Osteocyte (in vitro differentiated cells): ENCODE measurements around the gene TRAPPC4. TPM values are rescaled to one million over a fixed set of nuclear protein-coding genes. Genes with fewer than 3 reads are reported as not detected.

Source experiments
- DNase-seq: peaks from one replicate; pipeline ENCODE4 v3.0.0; 2021; ENCODE audit warnings: mixed read lengths; ENCODE audit not compliant: unreplicated experiment; ENCODE audit errors: extremely low spot score
- H3K27ac Mint-ChIP-seq: one replicate; pipeline ENCODE4 v1.8.0; 2021; ENCODE audit warnings: mild to moderate bottlenecking, mixed read lengths; ENCODE audit not compliant: unreplicated experiment
- H3K27me3 Mint-ChIP-seq: one replicate; pipeline ENCODE4 v1.8.0; 2021; ENCODE audit warnings: mixed read lengths; ENCODE audit not compliant: unreplicated experiment
- H3K36me3 Mint-ChIP-seq: one replicate; pipeline ENCODE4 v1.8.0; 2021; ENCODE audit warnings: mixed read lengths; ENCODE audit not compliant: unreplicated experiment
- H3K4me1 Mint-ChIP-seq: one replicate; pipeline ENCODE4 v1.8.0; 2021; ENCODE audit warnings: mixed read lengths; ENCODE audit not compliant: unreplicated experiment
- H3K4me3 Mint-ChIP-seq: one replicate; pipeline ENCODE4 v1.8.0; 2021; ENCODE audit warnings: mild to moderate bottlenecking, moderate library complexity, mixed read lengths; ENCODE audit not compliant: unreplicated experiment
- H3K9me3 Mint-ChIP-seq: one replicate; pipeline ENCODE4 v1.8.0; 2021; ENCODE audit warnings: mixed read lengths; ENCODE audit not compliant: unreplicated experiment
- CTCF ChIP-seq: fragments of 200-600 bp; sonication (generic); IDR thresholded peaks from 2 replicates; pipeline ENCODE4 v1.5.0; 2021; ENCODE audit warnings: antibody characterized with exemption, mild to moderate bottlenecking, moderate library complexity
- total RNA-seq: library from RNA; stranded (reverse); gene quantifications from 2 replicates; pipeline ENCODE4 v1.2.1, GENCODE V29; 2021

Gene TRAPPC4
- total RNA-seq, 1 donor from 2014 or later = 75.3 TPM

DNA sequence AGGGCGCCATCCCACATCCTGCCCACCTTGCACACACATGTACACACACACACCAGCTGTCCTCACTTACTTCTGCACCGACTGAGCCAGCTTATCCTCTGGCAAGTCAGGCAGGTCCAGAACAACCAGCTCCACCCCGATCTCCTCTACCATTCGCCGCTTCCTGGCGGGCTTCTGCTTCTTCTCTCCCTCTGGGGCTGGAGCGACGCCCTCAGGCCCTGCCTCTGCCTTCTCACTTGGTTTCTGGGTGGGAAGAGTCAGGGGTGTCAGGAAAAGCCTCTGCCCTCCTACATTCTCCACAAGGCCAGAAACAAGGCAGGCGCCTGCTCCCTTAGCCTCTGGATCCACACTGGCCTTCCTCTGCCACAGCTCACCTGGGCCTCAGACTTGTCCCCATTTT is 30.1 kb downstream of the TRAPPC4 start:
- Mint-ChIP-seq H3K4me3 (no peak overlapping the region), H3K27ac (no peak overlapping the region), H3K4me1 (no peaks in the 10 kb centered on the region), H3K27me3 (no peaks in the 10 kb centered on the region), H3K36me3 (peaks cover 62% of the 10 kb centered on the region), H3K9me3 (no peaks in the 10 kb centered on the region)
- no peak for TF ChIP-seq CTCF
- no peak for DNase-seq

GRCh38 chr11:119049081-119049480 is 30.5 kb downstream of the TRAPPC4 start:
- Mint-ChIP-seq H3K9me3 (no peaks in the 10 kb centered on the region), H3K4me1 (no peaks in the 10 kb centered on the region), H3K27me3 (no peaks in the 10 kb centered on the region), H3K27ac (no peak overlapping the region), H3K36me3 (peaks cover 65% of the 10 kb centered on the region), H3K4me3 (no peak overlapping the region)
- no peak for DNase-seq
- no peak for TF ChIP-seq CTCF

DNA sequence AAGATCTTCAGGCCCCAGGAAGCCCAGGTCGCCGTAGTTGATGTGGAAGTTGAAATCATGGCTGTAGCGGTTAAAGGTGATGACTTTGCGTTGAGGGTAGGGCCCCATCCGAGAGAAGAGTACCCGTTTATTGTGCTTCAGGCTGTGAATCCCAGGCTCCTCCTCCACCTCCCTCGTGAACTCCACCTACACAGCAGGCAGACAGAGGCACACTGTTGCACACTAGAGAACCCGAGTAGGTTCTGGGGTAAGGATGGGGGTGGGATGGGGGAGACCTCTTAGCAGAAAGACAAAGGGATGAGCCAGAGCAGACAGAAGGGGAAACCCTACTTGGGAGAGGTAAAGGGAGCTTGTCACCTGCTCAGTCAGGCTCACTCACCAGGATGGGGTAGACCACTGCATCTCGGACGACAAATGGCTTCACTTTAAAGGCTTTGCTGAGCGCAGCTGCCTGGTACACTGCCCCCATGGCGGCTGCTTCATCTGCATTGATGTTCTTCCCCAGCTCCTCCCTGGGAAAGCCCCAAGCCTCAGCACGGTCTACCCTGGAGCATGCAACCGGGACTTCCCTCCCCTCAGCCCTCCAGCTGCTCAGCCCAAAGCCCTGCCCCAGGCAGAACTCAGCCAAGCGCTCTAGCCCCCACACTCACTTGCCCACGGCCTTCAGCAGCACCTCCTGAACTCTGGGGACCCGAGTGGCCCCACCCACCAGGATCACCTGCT is 33.0 kb downstream of the TRAPPC4 start:
- Mint-ChIP-seq H3K36me3 (peaks cover 60% of the 10 kb centered on the region), H3K4me1 (peaks cover 13% of the 10 kb centered on the region), H3K27me3 (no peaks in the 10 kb centered on the region), H3K27ac (no peak overlapping the region), H3K4me3 (no peak overlapping the region), H3K9me3 (no peaks in the 10 kb centered on the region)
- no peak for TF ChIP-seq CTCF
- no peak for DNase-seq

- Mint-ChIP-seq H3K4me1 (peaks cover 13% of the 10 kb centered on the region), H3K36me3 (peaks cover 57% of the 10 kb centered on the region), H3K4me3 (no peak overlapping the region), H3K9me3 (no peaks in the 10 kb centered on the region), H3K27ac (no peak overlapping the region), H3K27me3 (no peaks in the 10 kb centered on the region)
- TF ChIP-seq CTCF = no peak
- no peak for DNase-seq
Observed at GRCh38 chr11:119052163-119052814, 33.7 kb downstream of the TRAPPC4 start.

DNA sequence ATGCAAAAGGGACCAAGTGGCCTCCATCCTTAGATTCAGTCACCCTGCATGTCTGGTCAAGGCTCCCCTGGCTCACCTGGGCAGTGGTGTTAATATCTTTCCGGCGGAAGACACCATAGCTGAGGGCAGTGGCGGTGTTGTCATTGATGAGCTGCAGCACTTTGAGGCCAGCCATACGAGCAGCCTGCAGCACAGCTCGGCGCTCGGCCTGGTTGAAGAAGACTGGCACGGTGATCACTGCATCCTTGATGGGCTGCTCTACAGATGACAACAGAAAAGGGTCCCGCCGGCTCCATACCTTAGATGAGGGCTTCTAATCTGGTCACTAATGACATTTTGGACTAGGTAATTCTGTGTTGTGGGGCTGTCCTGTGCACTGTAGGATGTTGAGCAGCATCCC is 35.9 kb downstream of the TRAPPC4 start:
- Mint-ChIP-seq H3K4me3 (no peak overlapping the region), H3K36me3 (peaks cover 42% of the 10 kb centered on the region), H3K4me1 (peaks cover 24% of the 10 kb centered on the region), H3K27ac (no peak overlapping the region), H3K9me3 (no peaks in the 10 kb centered on the region), H3K27me3 (no peaks in the 10 kb centered on the region)
- TF ChIP-seq CTCF = no peak
- DNase-seq = no peak
